GM19324 (cell line): ENCODE results near the gene JADE3.

Experiments
- ATAC-seq: cut with Tn5 transposase; IDR thresholded peaks from one replicate; pipeline ENCODE4 v1.9.1; 2021; ENCODE audit warnings: mild to moderate bottlenecking, moderate library complexity; ENCODE audit not compliant: unreplicated experiment, low FRiP score

Gene JADE3

GRCh38 chrX:46912098-46912602 lies at the start of gene JADE3:
Gene JADE3, plus strand, starts transcription at chrX:46912421. Its CDS starts 72,474 bp downstream, at chrX:46984895.
- peak; percentile 48 for ATAC-seq

- no peak for ATAC-seq
These were observed 49.1 kb upstream of the JADE3 start for GRCh38 chrX:46863072-46863471.

- ATAC-seq, result no peak
These were observed 47.6 kb upstream of the JADE3 start for GRCh38 chrX:46864606-46865005.

GRCh38 chrX:46865281-46865680 lies 46.9 kb upstream of the JADE3 start:
- ATAC-seq, result no peak

- no peak for ATAC-seq
These were observed 45.5 kb upstream of the JADE3 start for GRCh38 chrX:46866726-46867125.

GRCh38 chrX:46873746-46874145 lies 38.5 kb upstream of the JADE3 start:
- no peak for ATAC-seq

GRCh38 chrX:46876901-46877300 lies 35.3 kb upstream of the JADE3 start:
- ATAC-seq, result no peak

- no peak for ATAC-seq
These were observed 30.0 kb upstream of the JADE3 start for GRCh38 chrX:46882266-46882665.

GRCh38 chrX:46884799-46885198 lies 27.4 kb upstream of the JADE3 start:
- ATAC-seq, result no peak

GRCh38 chrX:46898207-46898606 lies 14.0 kb upstream of the JADE3 start:
- no peak for ATAC-seq

- peak; percentile 91 for ATAC-seq
These were observed 8.6 kb upstream of the JADE3 start for GRCh38 chrX:46903458-46904242.

GRCh38 chrX:46904626-46905025 lies 7.6 kb upstream of the JADE3 start:
- no peak for ATAC-seq

GRCh38 chrX:46910415-46910814 lies 1.8 kb upstream of the JADE3 start:
- no peak for ATAC-seq

GRCh38 chrX:46912603-46913491 lies 626 bp downstream of the JADE3 start:
- ATAC-seq, result peak; percentile 43

- ATAC-seq, result no peak
These were observed 1.4 kb downstream of the JADE3 start for GRCh38 chrX:46913667-46914066.

GRCh38 chrX:46916273-46916672 lies 4.1 kb downstream of the JADE3 start:
- no peak for ATAC-seq

GRCh38 chrX:46917622-46918021 lies 5.4 kb downstream of the JADE3 start:
- no peak for ATAC-seq

GRCh38 chrX:46918434-46918833 lies 6.2 kb downstream of the JADE3 start:
- ATAC-seq, result no peak

GRCh38 chrX:46920235-46920634 lies 8.0 kb downstream of the JADE3 start:
- no peak for ATAC-seq

GRCh38 chrX:46922611-46923010 lies 10.4 kb downstream of the JADE3 start:
- ATAC-seq, result no peak

GRCh38 chrX:46927718-46928117 lies 15.5 kb downstream of the JADE3 start:
- ATAC-seq, result no peak
